ENCODE results near the gene PGS1. TPM values are rescaled to one million over a fixed set of nuclear protein-coding genes. Genes with fewer than 3 reads are reported as not detected.

PGS1 gene
- total and polyA plus RNA-seq, 2 of the 8 experiments (the other 6 are each of a cell fraction or from before 2014, with no cell fraction given) = 46.7 to 60.0 TPM

DNA sequence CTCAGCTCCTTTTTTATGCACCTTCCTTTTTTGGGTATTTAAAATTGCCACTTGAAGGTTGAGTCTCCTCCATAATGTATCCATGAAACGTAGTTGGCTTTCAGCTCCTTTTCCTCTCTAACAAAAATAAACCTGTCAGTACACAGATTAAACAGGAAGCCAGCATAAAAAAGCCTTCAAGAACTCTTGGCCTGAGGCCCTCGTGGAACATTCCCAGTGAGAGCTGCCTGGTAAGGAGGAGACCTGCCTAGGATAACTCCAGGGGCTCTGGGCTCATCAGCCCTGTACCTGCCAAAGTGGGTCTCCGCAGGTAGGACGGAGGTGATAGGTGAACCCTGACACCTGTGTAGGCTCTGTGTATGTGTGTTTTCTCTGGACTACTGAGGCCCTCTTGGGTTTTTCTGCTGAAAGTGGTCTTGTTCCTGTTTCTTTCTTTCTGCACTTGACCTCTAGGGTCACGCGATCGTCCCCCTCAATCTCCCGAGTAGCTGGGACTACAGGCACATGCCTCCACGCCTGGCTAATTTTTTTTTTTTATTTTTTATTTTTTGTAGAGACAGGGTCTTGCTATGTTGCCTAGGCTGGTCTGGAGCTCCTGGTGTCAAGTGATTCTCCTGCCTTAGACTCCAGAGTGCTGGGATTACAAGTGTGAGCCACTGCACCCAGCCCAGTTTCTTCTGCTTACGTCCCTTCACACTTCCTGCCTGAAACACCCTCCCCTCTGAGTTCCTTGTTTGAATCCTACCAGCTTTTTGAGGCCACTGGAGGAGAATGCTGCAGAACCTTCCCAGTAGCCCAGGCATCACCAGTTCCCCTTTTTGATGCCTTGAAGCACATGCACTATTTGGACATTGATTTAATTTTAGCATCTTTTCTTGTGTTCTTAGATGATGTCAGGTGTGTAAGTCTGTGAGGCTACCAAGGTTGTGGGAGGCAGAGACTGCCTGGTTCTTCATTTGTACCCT, 9.8 kb downstream of the PGS1 start (continued):
- TF ChIP-seq SRF (IDR thresholded peaks at IDR 0.05; ENCODE audit: low read depth, low read length) (no peak), RXRA (IDR thresholded peaks at IDR 0.05; ENCODE audit: insufficient read depth, low read depth, low read length) (no peak), CHD1 (IDR thresholded peaks at IDR 0.05; ENCODE audit: low read depth, low read length) (no peak), SIN3A (conservative IDR thresholded peaks at IDR 0.05 in 1 of 2, IDR thresholded peaks at IDR 0.05 in 1 of 2; ENCODE audit: low read depth in 1 of 2, low read length in 2 of 2) (no peak), RNF2 (IDR thresholded peaks at IDR 0.05; ENCODE audit: borderline replicate concordance, low read depth, low read length, missing control alignments, poor library complexity, severe bottlenecking) (no peak), EGR1 (IDR thresholded peaks at IDR 0.05; ENCODE audit: borderline replicate concordance, low read depth, low read length) (no peak), SP4 (IDR thresholded peaks at IDR 0.05; ENCODE audit: low read length) (no peak), HDAC2 (IDR thresholded peaks at IDR 0.05; ENCODE audit: borderline replicate concordance in 1 of 2, low read depth in 2 of 2, low read length in 2 of 2) (no peak), ZNF274 (IDR thresholded peaks at IDR 0.05; ENCODE audit: borderline replicate concordance, extremely low read depth, low read length) (no peak), BCL11A (IDR thresholded peaks at IDR 0.05; ENCODE audit: low read depth in 2 of 2, low read length in 2 of 2) (no peak)
- TF ChIP-seq, protein P1, sequence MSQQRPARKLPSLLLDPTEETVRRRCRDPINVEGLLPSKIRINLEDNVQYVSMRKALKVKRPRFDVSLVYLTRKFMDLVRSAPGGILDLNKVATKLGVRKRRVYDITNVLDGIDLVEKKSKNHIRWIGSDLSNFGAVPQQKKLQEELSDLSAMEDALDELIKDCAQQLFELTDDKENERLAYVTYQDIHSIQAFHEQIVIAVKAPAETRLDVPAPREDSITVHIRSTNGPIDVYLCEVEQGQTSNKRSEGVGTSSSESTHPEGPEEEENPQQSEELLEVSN (IDR thresholded peaks at IDR 0.05) = no peak
